HG03469 (cell line): Measurements from ENCODE around the gene SLC45A1.

Experiments used
- ATAC-seq: cut with Tn5 transposase; IDR thresholded peaks from one replicate; pipeline ENCODE4 v1.9.1; 2021; ENCODE audit warnings: mild to moderate bottlenecking, moderate library complexity, moderate number of reproducible peaks; ENCODE audit not compliant: unreplicated experiment

Gene SLC45A1

DNA sequence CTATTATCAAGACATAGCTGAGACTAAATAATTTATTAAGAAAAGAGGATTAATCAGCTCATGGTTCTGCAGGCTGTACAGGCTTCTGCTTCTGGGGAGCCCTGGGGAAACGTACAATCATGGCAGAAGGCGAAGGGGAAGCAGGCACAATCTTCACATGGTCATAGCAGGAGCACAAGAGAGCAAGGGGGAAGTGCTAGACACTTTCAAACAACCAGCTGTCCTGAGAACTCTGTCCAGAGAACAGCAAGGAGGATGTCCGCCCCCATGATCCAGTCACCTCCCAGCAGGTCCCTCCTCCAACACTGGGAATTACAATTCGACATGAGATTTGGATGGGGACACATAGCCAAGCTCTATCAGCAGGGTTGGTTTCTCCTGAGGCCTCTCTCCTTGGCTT lies 10.3 kb upstream of the SLC45A1 start:
- ATAC-seq = no peak

DNA sequence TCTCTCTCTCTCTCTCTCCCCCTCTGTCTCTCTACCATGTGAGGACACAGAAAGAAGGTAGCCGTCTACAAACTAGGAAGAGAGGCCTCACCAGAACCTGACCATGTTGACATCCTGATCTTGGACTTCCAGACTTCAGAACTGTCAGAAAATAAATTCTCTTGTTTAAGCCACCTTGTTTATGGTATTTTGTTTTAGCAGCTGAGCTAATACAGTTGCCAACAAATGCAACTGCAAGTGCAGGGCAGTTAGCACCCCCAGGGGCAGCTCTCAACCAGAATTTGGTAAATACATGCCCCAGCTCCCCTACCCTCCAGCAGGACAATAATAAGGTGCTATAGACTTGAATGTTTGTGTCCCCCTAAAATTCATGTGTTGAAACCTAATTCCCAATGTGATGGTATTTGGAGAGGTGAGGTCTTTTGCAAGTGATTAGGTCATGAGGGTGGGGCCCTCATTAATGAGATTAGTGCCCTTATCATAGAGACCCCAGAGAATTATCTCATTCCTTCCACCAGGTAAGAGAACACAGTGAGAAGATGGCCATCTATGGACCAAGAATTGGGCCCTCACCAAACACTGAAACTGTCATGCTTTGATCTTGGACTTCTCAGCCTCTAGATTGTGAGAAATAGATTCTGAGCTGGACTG lies 6.7 kb upstream of the SLC45A1 start:
- no peak for ATAC-seq

DNA sequence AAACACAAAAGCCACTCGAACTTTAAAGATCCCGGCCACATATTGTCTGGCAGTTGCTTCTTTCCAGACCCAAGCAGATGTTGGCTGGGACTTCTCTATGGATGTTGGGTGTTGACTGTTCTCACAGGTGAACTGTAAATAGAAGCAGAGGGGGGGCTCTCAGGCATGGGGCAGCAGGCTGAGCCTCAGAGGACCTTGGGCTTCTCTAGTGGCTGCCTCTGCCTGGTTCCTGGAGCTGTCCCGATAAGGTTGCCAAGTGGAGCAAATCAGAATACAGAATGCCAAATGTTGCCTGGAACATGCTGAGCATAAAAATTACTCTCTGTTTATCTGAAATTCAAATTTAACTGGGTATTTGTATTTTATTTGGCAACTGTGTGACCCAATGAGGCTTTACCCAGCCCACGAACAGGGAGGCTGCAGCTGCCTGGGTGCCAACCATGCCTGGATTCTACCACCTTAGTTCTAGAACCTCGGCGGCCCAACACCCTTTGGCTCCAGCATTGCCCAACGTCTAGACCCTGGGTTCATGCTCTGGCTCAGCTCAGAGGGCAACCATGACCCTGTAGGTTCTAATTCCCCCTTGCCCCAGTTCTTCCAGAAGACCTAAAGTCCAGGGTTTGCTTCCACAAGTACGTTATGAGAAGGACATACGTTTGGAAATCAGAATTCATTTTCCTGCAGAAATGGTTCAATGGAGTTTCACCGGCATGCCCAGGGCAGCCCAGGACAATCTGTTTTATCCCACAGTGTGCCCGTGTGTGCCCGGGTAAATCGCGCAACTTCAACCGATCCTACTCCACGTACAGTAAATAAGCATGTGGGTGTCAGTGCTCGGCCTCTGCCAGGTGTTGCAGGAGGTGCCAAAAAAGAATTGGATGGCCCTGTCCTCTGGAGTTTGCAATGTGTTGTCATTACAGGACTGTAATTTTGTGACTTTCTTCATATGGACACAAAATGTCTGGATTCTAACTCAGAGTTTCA lies 5.4 kb upstream of the SLC45A1 start:
- ATAC-seq = no peak

DNA sequence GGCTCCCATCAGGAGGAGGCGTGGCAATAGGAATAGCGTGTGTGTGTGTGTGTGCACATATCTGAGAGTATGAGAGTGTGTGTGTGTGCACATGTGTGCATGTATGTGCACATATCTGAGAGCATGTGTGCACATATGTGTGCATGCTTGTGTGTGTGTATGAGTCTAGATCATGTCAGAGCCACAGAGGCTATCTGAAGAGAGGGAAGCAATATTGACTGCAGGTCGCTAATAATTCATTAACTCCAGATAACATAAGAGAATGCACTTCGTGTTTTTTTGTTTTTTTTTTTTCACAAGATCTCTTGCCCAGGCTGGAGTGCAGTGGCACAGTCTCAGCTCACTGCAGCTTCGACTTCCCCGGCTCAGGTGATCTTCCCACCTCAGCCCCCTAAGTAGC lies 4.7 kb upstream of the SLC45A1 start:
- ATAC-seq = no peak

DNA sequence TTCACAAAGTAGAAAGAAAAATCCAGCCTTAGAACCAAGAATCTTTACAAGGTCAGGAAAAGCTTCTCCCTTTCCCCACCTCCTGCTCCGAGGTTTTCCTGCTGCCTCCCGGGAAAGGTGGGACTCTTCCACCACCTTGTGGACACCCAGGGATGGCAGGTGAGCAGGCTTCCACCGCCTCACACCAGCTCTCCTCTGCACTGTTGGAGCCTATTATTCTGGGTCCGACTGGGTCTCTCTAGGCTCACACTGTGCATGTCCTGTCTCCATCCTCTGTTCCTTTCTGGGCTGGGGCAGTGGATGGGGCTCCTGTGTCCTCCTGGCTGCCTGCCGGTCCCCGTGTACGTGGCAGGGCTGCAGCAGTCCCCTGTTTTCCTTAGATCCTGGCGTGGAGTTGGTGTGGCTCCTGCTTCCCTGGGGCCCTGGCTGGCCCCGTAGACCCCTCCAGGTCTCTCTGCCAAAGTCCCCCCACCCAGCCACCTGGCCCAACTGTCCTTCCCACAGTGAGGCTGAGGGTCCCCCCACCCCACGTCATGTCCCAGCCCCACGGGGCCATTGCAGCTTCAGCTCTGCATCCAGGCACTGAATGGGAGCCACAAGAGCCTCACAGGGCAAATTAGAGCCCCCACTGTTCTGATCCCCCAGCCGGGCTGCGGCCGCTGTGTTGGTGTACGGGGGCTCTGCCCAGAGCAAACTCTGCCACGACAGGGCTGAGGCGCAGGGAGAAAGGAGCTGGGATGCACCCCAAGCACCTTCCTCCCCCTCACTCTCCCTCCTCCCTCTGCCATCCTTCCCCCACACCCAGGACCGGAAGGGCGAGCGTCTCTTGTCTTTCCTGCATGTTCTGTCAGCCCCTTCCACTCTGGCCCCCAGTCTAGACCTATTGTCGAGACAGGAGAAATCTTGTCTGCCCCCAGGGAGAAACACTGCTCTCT lies 3.3 kb upstream of the SLC45A1 start:
- ATAC-seq = no peak

DNA sequence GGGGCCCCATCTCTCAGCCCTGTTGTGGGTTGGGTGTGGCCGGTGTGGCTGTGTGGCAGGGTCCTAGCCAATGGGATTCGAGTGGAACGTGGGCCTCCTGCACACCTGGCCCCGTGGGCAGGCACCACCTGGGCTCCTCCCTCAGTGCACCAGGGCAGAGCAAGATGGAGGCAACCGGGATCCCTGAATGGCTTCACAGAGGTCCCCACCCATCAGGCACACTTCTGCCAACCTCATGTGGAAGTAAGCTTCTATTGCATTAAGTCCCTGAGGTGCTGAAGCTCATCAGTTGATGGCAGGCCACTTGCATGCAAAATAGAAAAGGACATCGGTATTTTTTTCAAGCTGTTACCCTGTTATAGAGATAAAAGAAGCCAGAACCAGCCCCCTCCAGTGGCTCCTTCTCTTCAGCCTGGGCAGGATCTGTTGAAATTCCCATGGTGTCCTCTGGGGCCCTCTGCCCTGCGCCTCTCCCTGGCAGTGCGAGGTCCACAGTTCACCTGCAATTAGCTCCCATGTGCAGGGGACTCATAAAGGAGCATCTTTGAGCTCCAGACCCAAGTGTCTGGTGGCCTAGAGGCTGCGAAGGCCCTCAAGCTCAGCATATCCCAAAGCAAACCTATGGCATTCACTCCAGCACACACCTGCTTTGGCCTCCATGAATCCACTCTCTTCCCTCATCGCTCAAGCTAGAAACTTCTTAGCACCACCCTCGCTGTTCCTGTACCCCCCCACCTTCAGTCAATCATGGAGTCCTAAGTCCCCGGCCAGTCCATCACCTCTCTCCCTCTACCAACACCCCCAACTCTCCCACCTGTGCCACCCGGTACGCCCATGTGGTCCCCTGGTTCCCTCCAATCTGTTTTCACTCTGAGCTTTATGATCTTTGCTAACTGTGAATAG lies 2.1 kb upstream of the SLC45A1 start:
- no peak for ATAC-seq

DNA sequence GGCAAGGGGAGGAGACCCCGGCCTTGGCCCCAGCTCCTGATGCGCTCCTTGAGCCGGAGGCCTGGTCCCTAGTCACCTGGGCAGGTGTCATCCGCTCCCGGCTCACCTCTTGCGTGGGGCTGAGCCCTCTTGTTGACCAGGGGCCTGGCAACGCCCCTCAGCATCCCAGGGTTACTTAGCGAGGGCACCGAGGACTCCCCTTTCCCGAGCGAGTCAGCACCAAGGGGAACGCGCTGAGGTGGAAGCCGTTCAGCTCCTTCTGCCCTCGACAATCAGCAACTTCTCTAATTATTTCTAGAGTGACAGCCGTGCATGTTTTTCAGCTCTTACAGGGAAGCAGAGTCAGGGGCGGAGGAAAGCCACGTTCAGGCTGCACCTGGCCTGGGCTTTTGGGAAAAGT lies 522 bp downstream of the SLC45A1 start:
- no peak for ATAC-seq

DNA sequence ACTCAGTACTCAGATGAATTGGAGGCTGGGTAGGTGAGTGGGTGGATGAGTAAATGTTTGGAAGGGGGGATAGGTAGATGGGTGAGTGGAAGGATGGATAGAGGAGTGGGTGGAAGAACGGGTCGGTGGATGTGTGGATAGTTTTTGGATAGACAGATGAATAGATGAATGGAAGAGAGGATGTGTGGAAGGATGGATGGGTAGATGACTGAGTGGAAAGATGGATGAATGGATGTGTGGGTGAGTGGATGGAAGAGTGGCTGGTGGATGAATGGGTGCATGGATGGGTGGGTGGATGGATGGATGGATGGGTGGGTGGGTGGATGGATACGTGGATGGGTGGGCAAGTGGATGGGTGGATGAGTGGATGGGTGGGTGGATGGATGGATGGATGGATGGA lies 3.7 kb downstream of the SLC45A1 start:
- ATAC-seq = no peak

DNA sequence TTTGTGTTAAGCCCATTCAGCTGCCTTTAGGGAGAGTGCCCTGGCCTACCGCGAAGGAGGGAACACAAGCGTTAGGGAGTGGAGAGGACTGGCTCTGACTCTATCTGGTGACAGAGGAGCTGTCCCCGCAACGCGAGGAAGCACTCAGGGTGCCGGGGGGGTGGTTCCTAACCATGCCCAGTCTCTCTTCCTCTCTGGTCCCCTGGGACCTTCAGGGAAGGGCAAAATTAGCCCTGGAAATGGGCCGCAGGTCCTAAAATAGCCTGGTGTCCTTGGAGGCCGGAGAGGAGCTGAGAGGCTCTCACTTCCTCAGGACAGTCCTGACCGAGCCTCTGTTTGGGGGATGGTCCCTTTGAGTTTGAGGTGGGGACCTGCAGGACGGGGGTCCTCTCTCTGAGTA lies 5.8 kb downstream of the SLC45A1 start:
- no peak for ATAC-seq

DNA sequence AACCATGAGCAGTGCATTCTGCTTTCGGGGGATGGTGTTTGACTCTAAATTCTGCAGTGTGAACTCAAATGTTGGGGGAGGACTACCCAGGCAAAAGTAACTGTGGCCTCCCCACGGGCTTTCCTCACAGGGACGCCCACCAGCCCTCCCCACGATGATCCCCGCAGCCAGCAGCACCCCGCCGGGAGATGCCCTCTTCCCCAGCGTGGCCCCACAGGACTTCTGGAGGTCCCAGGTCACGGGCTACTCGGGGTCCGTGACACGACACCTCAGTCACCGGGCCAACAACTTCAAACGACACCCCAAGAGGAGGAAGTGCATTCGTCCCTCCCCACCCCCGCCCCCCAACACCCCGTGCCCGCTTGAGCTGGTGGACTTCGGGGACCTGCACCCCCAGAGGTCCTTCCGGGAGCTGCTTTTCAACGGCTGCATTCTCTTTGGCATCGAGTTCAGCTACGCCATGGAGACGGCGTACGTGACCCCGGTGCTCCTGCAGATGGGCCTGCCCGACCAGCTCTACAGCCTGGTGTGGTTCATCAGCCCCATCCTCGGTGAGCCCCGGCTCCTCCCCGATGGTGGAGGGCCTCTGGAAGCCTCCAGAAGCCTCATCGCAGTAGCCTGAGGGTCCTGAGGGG lies 6.4 kb downstream of the SLC45A1 start:
- no peak for ATAC-seq

DNA sequence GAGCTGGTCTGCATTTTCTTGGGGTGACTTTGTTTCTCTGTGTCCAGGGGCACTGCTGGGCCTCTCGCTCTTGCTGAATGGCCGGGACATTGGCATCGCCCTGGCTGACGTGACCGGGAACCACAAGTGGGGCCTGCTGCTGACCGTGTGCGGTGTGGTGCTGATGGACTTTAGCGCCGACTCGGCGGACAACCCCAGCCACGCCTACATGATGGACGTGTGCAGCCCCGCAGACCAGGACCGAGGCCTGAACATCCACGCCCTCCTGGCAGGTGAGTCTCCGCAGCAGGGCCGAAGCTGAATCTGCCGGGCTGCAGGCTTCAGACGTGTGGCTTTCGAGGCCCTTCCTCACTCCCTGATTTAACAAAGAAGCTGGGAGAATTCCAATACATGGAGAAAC lies 7.9 kb downstream of the SLC45A1 start:
- no peak for ATAC-seq

DNA sequence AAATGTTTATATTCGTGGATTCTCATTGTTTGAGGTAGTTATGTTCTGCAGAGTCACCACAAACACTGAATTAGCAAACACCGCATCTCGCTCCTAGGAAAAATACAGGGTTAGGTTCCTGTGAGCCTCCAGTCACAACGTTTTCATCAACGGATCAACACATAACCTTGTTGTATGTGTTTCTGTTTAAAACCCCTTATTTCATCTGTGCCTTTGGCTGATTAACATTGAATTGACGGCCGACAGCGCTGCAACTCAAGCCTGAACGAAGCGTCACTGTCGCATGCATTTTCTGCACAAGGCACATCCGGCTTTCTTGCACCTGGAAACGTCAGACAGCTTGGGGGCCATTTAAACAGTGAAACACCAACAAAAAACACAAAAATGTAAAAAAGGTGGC lies 8.4 kb downstream of the SLC45A1 start:
- no peak for ATAC-seq

DNA sequence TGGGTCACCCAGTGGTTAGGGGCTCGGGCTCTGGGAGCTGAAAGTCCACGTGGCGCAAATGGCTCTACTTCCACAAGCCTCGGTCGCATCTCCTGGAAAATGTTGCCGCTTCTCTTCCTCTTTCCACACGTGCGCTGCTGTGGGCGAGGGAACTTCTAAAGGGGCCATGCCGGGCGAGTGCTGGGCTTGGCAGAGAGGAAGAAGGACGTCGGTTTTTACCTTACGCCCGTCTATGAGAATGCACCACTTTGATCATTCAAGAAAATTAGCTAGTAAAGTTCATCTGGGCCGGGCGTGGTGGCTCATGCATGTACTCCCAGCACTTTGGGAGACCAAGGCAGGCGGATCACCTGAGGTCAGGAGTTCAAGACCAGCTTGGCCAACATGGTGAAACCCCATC lies 10.4 kb downstream of the SLC45A1 start:
- no peak for ATAC-seq

DNA sequence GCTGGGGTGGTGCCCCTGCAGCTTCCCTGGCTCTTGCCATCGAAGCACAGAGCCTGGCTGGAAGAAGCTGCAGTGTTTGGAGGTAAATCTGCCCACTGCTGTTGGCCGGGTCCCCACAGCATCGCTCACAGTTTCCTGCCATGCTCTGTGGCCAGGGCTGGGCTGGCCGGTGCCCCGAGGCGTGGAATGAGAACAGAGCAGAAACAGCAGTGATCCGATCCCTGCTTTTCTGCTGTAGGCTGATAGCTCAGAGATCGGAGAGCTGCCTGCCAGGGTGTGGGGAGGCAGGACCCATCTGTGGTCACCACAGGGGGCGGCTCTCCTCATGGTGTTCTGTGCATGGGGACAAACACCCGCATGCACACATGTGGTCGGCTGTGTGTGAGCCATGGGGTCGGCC lies 11.5 kb downstream of the SLC45A1 start:
- ATAC-seq = no peak

DNA sequence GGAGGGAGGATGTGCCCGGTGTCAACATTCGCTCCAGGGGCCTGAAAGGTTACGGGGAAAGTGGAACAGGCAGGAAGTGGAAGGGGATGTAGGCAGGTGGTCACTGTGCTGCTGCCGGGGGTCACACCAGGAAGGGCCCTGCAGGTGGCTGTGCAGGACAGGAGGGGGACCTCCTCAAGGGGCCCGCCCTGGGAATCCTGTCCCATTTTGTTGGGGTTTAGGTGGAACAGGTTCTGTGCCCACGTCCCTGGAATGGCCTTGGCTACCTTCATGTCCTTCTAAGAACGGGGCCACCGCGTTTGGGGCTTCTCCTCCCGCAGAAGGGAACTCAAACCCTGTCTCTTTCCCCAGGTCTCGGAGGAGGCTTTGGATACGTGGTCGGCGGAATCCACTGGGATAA lies 11.9 kb downstream of the SLC45A1 start:
- ATAC-seq = no peak

DNA sequence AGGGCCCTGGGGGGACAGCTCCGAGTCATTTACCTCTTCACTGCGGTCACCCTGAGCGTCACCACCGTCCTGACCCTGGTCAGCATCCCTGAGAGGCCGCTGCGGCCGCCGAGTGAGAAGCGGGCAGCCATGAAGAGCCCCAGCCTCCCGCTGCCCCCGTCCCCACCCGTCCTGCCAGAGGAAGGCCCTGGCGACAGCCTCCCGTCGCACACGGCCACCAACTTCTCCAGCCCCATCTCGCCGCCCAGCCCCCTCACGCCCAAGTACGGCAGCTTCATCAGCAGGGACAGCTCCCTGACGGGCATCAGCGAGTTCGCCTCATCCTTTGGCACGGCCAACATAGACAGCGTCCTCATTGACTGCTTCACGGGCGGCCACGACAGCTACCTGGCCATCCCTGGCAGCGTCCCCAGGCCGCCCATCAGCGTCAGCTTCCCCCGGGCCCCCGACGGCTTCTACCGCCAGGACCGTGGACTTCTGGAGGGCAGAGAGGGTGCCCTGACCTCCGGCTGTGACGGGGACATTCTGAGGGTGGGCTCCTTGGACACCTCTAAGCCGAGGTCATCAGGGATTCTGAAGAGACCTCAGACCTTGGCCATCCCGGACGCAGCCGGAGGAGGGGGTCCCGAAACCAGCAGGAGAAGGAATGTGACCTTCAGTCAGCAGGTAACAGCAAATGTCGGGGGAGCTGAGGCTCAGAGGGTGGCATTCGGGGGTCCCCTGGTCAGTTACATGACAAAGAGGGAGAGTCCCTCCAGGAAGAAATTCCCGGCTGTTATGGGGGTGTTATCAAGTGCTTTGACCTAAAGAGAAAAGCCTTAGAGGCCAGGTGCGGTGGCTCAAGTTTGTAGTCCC lies 12.6 kb downstream of the SLC45A1 start:
- ATAC-seq = no peak

DNA sequence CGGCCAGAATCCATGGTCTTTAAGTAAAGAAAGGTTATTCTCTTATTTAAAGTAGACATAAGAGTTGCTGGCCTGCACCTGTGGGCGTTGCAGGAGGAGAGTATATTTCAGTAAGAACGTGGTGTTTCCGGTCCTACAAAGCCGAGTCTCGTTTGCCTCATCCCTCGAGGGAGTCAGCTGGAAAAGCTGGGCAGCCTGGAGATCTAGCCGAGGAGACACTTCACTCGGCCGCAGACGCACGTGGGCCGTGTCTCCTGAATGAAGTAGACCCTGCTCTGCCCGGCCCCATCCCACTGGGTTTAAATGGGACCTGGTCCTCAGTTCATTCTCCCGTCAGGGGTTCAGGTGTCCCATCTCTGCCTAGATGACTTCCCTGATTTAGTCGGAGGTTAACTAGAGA lies 14.9 kb downstream of the SLC45A1 start:
- ATAC-seq = no peak

DNA sequence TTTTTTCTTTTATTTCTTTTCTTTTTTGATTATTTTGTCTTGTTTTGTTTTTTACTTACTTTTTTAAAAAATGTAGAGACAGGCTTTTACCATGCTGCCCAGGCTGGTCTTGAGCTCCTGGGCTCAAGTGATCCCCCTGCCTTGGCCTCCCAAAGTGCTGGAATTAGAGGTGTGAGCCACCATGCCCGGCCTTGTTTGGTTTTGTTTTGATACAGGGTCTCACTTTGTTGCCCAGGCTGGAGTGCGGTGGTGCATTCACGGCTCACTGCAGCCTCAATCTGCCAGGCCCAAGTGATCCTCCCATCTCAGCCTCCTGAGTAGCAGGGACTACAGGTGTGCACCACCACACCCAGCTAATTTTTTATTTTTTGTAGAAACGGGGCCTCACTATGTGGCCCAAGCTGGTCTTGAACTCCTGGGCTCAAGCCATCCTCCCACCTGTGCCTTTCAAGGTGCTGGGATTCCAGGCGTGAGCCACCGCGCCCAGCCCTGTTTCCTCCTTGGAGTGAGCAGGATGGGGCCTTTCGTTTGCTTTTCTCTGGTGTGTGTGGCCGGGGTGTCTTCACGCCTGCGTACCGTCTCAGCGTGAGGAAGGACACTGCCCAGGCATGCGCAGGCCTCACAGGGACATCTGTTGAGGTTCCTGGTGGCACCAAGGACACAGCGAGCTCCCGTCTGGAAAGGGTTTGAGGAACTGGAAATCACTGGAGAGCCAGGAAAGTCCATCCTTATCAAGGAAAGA lies 15.5 kb downstream of the SLC45A1 start:
- no peak for ATAC-seq
